GM19351 (cell line): ENCODE measurements around the gene GPR162.

Experiments used
- ATAC-seq: cut with Tn5 transposase; IDR thresholded peaks from one replicate; pipeline ENCODE4 v1.9.1; 2021; ENCODE audit warnings: mild to moderate bottlenecking, moderate library complexity; ENCODE audit not compliant: unreplicated experiment

Gene GPR162

DNA sequence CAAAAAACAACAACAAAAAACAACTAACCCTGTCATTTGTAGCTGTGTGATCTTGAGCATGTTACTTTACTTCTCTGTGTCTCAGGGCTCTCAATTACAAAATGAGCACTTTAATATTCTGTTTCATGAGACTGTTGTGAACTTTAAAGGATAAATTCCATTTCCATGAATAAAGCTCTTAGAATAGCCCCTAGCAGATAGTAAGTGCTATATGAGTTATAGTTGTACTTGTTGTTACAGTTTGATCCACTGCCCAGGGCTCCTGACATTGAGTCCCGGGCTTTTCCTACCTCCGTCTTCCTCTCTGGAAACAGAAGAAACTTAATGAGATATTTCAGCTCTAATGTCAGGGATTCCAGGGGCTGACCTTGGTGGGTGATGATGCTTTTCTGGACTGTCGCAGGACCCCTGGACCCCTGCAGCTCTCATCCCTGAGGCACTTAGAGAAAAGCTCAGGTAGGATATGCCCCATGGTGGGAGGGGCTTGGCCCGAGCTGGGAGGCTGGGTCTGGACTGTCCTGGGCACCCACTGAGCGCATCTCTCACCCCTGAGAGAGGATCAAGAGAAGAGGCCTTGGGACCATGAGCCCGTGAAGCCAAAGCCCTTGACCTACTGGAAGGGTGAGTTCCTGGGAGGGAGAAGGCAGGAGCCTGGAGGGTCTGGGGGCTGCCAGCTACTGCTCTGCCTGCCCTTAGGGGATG, 11.7 kb downstream of the GPR162 start:
- no peak for ATAC-seq

DNA sequence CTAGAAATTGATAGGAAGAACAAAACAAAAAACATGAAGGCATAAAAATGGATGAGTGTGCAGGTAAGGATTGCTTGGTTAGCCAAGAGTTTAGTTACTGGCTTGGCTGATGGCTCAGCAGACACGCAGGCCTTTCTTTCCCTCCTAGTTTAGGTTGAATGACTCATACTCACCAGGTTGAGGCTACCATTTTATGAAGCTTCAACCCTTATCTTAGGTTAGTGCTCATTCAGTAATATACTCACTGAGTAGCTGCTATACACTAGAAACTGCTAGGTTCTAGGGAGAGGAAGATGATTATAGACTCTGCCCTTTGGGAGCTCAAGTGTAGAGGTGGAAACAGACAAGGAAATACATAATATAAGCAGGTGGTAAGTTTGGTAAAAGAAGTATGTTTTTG, 12.6 kb downstream of the GPR162 start:
- ATAC-seq, result no peak

GRCh38 chr12:6834873-6835272, 13.3 kb downstream of the GPR162 start:
- ATAC-seq, result no peak

DNA sequence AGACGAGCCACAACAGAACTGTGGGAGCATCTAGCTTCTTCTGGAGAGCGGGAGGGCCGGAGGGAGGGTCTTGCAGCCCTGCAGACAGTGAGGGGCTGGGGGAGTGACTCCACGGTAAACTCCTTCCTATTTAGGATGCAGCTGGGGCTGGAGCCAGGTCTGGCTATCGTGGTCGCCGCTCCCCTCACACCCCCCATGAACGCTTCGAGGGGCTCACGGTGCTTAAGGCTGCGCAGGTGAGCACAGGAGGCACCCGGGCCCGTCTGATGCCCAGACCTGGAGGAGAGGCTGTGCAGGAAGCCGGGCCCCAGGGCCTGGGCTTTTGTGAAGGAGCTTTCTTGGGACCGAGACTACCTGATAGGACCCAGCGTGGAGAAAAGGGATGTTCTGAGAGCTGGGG, 15.2 kb downstream of the GPR162 start:
- no peak for ATAC-seq

- ATAC-seq, result no peak
Measured at GRCh38 chr12:6837370-6838060, 15.9 kb downstream of the GPR162 start.

DNA sequence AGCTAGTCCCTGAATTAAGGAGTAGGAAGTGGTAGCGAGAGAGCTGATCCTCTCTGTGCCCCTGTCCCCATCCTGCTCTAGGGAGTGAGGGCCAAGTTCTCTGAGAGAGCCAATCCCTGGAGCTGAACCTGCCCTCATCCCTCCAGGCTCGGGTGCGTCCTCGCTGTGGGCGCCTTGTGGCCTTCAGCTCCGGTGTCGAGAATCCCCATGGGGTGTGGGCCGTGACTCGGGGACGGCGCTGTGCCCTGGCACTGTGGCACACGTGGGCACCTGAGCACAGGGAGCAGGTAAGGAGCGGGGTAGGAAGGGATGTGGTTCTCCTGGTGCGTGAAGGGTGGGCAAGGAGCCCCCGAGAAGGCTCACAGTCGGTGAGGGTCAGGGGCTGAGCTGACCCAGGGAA, 17.2 kb downstream of the GPR162 start:
- ATAC-seq, result no peak

- ATAC-seq, result peak; percentile 83
Measured at GRCh38 chr12:6839482-6840201, 18.0 kb downstream of the GPR162 start.

GRCh38 chr12:6840330-6840729, 18.7 kb downstream of the GPR162 start:
- no peak for ATAC-seq

GRCh38 chr12:6840761-6841515, 19.3 kb downstream of the GPR162 start, which contains the start of gene GNB3:
GNB3 (plus strand) TSS chr12:6840925; CDS start chr12:6841288, 363 bp downstream.
- no peak for ATAC-seq

- ATAC-seq, result no peak
Measured at GRCh38 chr12:6842075-6842474, 20.5 kb downstream of the GPR162 start.

- no peak for ATAC-seq
Measured at GRCh38 chr12:6843118-6843902, 21.7 kb downstream of the GPR162 start.

- ATAC-seq, result no peak
Measured at GRCh38 chr12:6845395-6845794, 23.8 kb downstream of the GPR162 start.

- no peak for ATAC-seq
Measured at GRCh38 chr12:6846316-6846869, 24.8 kb downstream of the GPR162 start.

DNA sequence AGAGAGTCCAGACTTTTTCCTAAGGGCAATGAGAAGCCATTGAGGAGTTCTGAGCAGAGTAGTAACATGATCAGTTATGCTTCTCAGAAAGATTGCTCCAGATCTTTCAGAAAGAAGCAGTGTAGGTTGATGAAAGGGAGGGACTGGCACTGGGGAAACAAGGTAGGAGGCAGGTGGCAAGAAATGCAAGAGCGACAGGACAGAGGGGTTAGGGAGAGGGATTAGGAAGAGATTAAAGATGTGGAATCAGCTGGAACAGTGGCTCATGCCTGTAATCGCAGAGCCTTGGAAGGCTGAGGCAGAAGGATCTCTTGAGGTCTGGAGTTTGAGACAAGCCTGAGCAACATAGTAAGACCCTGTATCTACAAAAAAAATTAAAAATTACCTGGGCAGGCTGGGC, 26.1 kb downstream of the GPR162 start:
- ATAC-seq, result no peak

DNA sequence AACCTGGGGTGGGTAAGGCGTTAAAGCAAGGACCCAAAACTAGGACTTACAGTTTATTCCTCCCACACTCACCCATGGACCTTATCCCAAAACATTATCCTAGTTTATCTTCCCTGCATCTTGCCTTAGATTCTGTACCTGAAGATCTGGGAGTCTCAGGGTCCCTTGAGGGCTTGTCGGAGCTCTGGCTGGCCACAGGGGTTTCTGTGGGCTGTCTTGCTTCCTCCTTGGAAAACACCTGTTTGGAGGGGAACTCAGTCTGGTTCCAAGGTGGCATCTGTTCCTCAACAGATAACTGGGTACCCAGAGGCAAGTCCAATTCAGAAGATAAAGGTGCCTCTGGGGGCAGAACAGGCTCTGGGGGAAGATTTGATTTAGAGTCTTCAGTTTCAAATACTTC, 27.8 kb downstream of the GPR162 start:
- ATAC-seq, result no peak

DNA sequence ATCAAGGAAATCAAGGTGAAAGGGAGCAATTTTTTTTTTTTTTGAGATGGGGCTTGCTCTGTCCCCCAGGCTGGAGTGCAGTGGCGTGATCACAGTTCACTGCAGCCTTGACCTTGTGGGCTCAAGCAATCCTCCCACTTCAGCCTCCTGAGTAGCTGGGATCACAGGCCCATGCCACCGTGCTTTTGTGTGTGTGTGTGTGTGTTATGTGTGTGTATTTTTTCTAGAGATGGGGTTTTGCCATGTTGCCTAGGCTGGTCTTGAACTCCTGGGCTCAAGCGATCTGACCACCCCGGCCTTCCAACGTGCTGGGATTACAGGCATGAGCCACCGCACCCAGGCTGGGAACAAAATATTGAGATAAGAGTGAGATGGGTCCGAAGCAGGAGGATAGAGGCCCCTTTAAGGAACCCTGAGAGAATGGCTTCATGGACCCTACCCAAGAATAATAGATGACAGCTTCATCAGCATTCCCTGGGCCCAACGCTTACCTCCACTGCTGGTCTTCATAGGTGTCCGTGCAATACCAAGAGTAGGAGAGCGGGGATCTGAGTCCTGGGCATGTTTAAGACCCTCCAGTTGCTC, 28.4 kb downstream of the GPR162 start:
- ATAC-seq, result no peak

DNA sequence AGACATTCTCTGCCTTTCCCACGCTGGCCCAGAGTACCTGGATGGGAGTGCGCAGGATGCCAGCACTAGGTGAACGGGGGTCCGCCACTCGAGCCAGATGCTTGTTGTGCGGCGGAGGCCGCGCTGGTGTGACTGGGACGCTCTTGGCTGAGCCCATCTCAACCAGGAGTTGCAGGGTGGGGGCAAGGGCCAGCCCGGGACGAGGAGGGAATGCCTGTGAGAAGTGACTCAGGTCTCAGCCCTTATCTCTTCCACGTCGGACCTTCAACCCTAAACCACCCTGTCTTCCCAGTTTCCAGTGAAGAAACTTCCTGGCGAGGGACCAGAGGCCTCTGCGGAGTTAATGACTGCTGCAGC, 29.2 kb downstream of the GPR162 start:
- no peak for ATAC-seq

- peak; percentile 51 for ATAC-seq
Measured at GRCh38 chr12:6851153-6851920, 29.7 kb downstream of the GPR162 start, which contains the start of gene CDCA3. CDCA3 (minus strand) TSS chr12:6851286; CDS start chr12:6850952, 334 bp downstream.
